Testis (tissue), 3 donors: ENCODE data around the gene BRD3OS. TPM values are rescaled to one million over a fixed set of nuclear protein-coding genes. Genes with fewer than 3 reads are reported as not detected.

Experiments
- DNase-seq: peaks from one replicate; pipeline ENCODE4 v3.0.0-alpha.2; 2019
- H3K27ac ChIP-seq, 2 donors: fragments of 200-600 bp; sonication (generic); one replicate each; pipeline ENCODE4 v1.5.1; 2019
- H3K27me3 ChIP-seq: fragments of 200-600 bp; sonication (generic); one replicate; pipeline ENCODE4 v1.5.1; 2019
- H3K36me3 ChIP-seq: fragments of 200-600 bp; sonication (generic); one replicate; pipeline ENCODE4 v1.5.1; 2017; ENCODE audit warnings: low read depth; ENCODE audit errors: missing control alignments
- H3K4me1 ChIP-seq: fragments of 200-600 bp; sonication (generic); one replicate; pipeline ENCODE4 v1.5.1; 2019
- H3K4me3 ChIP-seq, 2 donors: fragments of 200-600 bp; sonication (generic); one replicate each; pipeline ENCODE4 v1.5.1; 2017 to 2019
- H3K9me3 ChIP-seq: fragments of 200-600 bp; sonication (generic); one replicate; pipeline ENCODE4 v1.5.1; 2017
- POLR2A ChIP-seq: fragments of 450-650 bp; IDR thresholded peaks from one replicate; pipeline ENCODE4 v1.6.1; 2017; ENCODE audit warnings: antibody characterized with exemption, mild to moderate bottlenecking, moderate library complexity
- WGBS, 2 donors: methylation state at CpG; one replicate each; pipeline ENCODE4 v1.1.5; 2018; 5-methylcytosine and 5-hydroxymethylcytosine counted together
- intact Hi-C: fragments of 100-400 bp; cut with DNase I; formaldehyde crosslinking; loops from one replicate; pipeline ENCODE4 v1.15.1; 2023; ENCODE audit warnings: low total_unique reads
- polyA plus RNA-seq: library from polyadenylated mRNA; stranded (reverse); fragments of 350-450 nt; fragmentation: Illumina TruSeq; extraction: RNeasy Lipid Tissue Mini Kit (QIAGEN cat#74804); gene quantifications from one replicate; pipeline ENCODE4 v1.2.3, GENCODE V29; 2014; ENCODE audit warnings: low read depth, low replicate concordance; ENCODE audit not compliant: insufficient read depth
- total RNA-seq, 2 donors: library from RNA; depleted of rRNA; stranded (reverse); fragments of >200 nt; gene quantifications; one replicate each; pipeline ENCODE4 v1.2.3, GENCODE V29; 2016
- TF ChIP-seq, protein P1 (sequence below), 3 experiments: fragments of 450-650 bp in 2 of 3; fragments of 200-600 bp in 1 of 3; sonication (generic) in 1 of 3; IDR thresholded peaks; one replicate each; pipeline ENCODE4 v1.5.1; 2016 to 2019; ENCODE audit warnings: antibody characterized with exemption in 3 of 3, mild to moderate bottlenecking in 2 of 3, moderate library complexity in 1 of 3

Gene BRD3OS
- total and polyA plus RNA-seq, 3 donors from 2014 or later, result 18.9 to 29.5 (median 19.0) TPM

GRCh38 chr9:134033516-134034214 is 8.4 kb downstream of the BRD3OS start:
- no peak for TF ChIP-seq POLR2A
- TF ChIP-seq, protein P1, sequence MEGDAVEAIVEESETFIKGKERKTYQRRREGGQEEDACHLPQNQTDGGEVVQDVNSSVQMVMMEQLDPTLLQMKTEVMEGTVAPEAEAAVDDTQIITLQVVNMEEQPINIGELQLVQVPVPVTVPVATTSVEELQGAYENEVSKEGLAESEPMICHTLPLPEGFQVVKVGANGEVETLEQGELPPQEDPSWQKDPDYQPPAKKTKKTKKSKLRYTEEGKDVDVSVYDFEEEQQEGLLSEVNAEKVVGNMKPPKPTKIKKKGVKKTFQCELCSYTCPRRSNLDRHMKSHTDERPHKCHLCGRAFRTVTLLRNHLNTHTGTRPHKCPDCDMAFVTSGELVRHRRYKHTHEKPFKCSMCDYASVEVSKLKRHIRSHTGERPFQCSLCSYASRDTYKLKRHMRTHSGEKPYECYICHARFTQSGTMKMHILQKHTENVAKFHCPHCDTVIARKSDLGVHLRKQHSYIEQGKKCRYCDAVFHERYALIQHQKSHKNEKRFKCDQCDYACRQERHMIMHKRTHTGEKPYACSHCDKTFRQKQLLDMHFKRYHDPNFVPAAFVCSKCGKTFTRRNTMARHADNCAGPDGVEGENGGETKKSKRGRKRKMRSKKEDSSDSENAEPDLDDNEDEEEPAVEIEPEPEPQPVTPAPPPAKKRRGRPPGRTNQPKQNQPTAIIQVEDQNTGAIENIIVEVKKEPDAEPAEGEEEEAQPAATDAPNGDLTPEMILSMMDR (IDR thresholded peaks at IDR 0.05), result no peak
- Histone ChIP-seq H3K36me3 (no peaks in the 10 kb centered on the region), H3K9me3 (no peaks in the 10 kb centered on the region), H3K4me3 (no peak overlapping the region), H3K27ac (no peak overlapping the region), H3K4me1 (peaks cover 7% of the 10 kb centered on the region), H3K27me3 (no peaks in the 10 kb centered on the region)
- intact Hi-C loops, result no loop called here
- no peak for DNase-seq
- 93 to 94% methylated on average over 21 to 26 of the region's 26 CpGs for WGBS, 2 donors

GRCh38 chr9:134034215-134035040 is 9.1 kb downstream of the BRD3OS start:
- 92% methylated on average over 19 of the region's 19 CpGs; no CpG with 5 or more reads in 1 of the 2 donors for WGBS, 2 donors
- no peak for DNase-seq
- intact Hi-C loops, result no loop called here
- no peak for TF ChIP-seq POLR2A
- TF ChIP-seq, protein P1 (IDR thresholded peaks at IDR 0.05), result no peak
- H3K9me3 ChIP-seq, result no peaks in the 10 kb centered on the region
- no peak overlapping the region for H3K4me3 ChIP-seq
- H3K27me3 ChIP-seq, result no peaks in the 10 kb centered on the region
- H3K27ac ChIP-seq, result no peak overlapping the region
- H3K36me3 ChIP-seq, result no peaks in the 10 kb centered on the region
- peaks cover 2% of the 10 kb centered on the region for H3K4me1 ChIP-seq

- Histone ChIP-seq H3K36me3 (no peaks in the 10 kb centered on the region), H3K27me3 (no peaks in the 10 kb centered on the region), H3K4me1 (no peaks in the 10 kb centered on the region), H3K9me3 (no peaks in the 10 kb centered on the region), H3K27ac (no peak overlapping the region), H3K4me3 (no peak overlapping the region)
- WGBS, 2 donors, result 92 to 95% methylated on average over 7 to 28 of the region's 28 CpGs
- no peak for TF ChIP-seq POLR2A
- TF ChIP-seq, protein P1 (IDR thresholded peaks at IDR 0.05), result no peak
- DNase-seq, result no peak
- intact Hi-C loops, result no loop called here
Measured at GRCh38 chr9:134035041-134036039, 10.1 kb downstream of the BRD3OS start.

DNA sequence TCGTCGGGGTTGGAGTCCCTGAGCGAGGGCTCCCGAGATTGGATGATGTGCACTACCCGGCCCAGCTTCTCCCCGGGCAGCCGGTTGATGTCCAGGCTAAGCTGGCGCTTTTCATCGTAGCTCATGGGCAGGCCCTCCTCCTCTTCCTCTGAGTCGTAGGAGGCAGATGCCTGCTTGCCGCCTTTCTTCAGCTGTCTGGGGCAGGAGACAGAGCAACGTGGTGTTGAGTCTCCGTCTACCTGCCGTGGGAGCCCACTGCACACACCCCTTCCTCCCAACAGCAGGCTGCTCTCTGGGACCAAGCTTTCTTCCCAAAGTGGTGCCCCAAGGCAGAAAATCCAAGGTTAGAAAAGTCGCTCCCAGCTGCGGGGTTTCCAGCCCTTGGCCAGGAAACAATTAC is 10.8 kb downstream of the BRD3OS start:
- intact Hi-C loops, result no loop called here
- DNase-seq, result no peak
- 90 to 94% methylated on average over 15 to 16 of the region's 16 CpGs for WGBS, 2 donors

More for the DNA sequence above, 10.8 kb downstream of the BRD3OS start:
- no peak for TF ChIP-seq POLR2A
- TF ChIP-seq, protein P1 (IDR thresholded peaks at IDR 0.05), result no peak
- Histone ChIP-seq H3K4me1 (peaks cover 6% of the 10 kb centered on the region), H3K27ac (no peak overlapping the region), H3K27me3 (no peaks in the 10 kb centered on the region), H3K9me3 (no peaks in the 10 kb centered on the region), H3K4me3 (no peak overlapping the region), H3K36me3 (no peaks in the 10 kb centered on the region)
